HG02798 (cell line): ENCODE results near the gene NOS1.
"Not testable (repeated sequence)": the region's sequence is repeated elsewhere in the genome, so short reads cannot be mapped to it uniquely, and the experiment has no call there.

Experiments
- ATAC-seq: cut with Tn5 transposase; IDR thresholded peaks from one replicate; pipeline ENCODE4 v1.9.1; 2021; ENCODE audit warnings: mild to moderate bottlenecking; ENCODE audit not compliant: unreplicated experiment, poor library complexity

NOS1 gene

DNA sequence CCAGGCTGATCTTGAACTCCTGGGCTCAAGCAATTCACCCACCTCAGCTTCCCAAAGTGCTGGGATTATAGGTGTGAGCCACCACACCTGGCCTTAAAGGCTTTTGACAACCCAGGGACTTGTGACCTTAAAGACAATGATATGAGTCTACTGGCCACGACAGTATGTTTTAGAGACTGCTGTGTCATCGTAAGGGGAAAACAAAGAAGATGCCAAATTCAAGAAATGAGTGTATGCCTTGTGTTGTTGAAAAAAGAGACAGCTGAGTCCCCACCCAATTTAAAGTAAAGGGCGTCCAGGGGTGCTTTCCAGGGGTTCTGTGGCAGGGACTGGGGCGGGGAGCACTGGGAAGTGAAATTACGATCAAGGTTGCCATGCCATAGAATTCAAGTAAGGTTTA, 144.7 kb downstream of the NOS1 start:
- no peak for ATAC-seq

DNA sequence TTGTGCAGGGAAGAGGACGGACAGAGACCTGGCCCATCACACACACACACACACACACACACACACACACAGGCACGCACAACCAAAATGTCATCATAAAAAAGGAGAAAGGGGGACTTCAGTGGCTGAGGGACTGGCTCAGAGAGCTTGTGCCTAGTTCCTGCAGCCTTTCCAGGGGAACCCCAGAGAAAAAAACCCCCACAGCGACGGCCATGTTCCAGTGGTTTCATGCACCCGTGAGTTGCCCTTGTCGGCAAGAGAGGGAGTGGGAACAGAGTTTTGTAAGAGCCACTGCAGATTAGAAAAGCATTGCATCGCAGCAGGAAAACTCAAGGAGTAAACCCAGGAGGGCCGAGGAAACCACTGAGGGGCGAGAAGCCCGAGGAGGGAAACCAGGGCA, 146.6 kb downstream of the NOS1 start:
- no peak for ATAC-seq

DNA sequence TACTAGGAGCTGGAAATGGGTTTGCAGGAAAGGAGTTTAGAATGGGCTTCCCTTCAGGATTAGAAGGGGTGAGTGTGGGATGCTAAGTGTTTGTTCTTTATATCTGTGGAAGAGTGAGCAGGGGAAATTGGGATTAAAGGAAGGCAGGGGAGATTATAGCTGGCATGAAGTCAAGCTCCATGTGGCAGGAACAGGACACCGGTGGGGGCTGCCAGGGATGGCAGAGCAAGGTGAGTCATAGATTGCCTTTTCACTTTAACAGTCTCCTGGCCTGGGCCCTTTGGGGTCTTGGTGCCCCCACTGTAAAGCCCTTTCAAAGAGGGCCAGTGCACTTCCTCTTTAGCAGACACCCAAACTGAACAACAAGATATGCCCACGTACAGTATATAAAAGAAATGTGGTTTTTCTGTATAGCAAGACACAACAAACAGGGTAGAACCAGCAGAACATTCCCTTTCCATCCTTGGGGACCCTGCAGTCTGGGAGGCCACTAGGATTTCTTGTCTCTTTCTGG, 148.1 kb downstream of the NOS1 start:
- ATAC-seq = no peak

DNA sequence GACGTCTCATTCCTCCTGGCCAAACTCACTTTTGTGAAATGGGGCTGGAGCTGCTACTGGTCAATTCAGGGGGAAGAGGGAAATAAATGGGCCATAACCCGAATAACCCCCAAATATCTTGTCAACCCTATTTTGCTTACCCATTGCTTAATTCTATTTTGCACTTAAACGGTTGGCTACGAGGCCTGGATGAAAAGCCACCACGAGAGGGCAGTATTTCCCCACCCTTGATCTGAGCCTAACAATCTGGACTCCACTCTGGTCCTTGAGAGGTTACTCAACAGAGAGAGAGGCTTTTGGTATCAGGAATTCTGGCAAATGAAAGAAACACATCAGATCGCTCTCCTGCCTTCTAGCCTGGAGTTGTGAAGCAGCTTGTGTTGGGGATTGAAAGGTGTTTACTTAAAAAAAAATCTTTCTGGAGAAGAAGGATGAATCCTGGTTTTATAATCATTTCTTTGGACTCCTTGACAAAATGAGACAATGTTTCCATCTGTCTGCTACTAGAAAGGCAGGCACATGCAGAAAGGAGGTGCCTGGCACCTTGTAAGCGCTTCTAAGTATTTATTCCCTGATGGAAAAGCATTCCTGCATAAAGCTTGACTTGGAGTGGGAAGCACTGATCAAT, 148.7 kb downstream of the NOS1 start:
- ATAC-seq = no peak

DNA sequence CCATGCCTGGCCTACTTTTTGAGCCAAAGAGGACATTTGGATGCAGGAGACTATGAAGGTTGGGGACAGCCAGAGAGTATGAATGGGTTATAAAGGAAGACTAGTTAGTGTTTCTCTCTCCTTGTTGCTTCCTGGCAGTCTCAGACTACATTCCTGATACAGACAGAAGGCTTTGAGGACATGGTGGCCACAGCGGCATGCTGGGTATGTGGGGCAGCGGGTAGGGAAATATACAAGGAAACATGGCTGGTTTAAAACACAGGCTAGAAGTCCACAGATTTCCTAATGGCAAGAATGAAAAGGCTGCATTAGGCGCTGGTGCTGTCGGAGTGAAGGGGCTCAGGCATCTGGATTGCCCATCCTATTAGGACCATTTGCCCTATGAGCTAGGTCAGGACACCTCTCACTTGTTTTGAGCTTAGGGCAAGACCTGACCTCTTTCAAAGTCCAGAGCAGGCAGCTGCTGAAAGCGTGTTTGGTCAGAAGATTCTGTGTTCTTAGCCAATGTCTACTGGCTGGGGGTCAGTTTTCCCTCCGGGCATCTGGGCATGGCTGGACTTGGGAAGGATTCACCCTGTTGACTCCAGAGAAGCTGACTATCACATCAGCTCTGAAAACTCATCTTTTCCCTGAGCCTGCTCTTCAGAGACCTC, 151.0 kb downstream of the NOS1 start:
- no peak for ATAC-seq

DNA sequence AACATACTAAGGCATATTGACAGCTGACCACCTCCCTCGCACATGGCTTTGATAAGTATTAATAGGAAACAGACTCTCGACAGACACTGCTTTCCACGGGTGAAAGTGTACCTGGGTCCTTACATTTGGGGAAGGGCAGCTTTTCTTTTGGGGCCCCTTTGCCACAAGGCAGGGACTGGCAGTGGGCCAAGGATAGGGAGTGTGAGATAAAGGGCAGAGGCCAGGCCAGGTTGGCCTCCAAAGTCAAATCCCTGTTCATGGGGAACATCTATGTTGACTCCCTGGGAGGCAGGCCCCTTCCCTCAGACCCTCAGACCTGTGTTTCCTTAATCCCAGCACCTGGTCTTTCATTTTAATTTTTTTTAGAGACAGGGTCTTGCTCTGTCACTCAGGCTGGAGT, 151.8 kb downstream of the NOS1 start:
- ATAC-seq = no peak

DNA sequence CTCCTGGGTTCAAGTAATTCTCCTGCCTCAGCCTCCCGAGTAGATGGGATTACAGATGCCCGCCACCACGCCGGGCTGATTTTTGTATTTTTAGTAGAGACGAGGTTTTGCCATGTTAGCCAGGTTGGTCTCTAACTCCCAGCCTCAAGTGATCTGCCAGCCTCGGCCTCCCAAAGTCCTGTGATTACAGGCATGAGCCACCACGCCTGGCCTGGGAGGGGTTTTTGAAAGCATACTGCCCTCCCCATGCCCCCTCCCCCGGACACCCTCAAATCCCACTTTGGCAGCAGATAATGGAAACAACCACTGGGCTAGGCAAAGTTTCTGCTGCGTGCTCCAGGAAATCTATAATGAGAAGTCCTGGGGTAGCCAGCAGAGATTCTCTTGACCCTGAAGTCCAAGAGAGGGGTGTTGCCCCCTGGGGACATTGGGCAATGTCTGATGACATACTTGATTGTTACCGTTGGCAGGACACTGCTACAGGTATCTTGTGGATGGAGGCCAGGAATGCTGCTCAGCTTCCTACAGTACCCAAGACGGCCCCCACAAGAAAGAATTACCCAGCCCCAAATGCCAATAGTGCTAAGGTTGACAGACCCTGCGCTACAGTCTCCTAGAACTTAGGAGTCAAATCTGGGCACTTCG, 152.5 kb downstream of the NOS1 start:
- no peak for ATAC-seq

DNA sequence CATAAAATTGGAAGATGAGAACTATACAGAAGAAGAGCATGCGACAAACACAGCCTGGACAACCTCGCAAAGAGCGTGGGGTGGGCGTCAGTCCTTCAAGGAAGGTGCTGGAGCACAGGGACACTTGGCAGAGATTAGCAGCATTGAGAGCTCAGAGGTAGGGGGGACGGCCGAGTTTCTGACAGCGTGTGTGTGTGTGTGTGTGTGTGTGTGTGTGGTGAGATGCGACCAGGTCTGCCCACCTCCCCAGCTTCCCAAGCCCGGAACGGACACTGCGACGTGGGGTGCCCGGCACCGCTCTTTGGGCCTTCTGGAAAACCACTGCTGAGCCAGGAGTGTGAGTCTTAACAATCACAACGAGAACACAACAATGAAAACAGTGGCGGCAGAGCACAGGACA, 153.2 kb downstream of the NOS1 start:
- no peak for ATAC-seq

DNA sequence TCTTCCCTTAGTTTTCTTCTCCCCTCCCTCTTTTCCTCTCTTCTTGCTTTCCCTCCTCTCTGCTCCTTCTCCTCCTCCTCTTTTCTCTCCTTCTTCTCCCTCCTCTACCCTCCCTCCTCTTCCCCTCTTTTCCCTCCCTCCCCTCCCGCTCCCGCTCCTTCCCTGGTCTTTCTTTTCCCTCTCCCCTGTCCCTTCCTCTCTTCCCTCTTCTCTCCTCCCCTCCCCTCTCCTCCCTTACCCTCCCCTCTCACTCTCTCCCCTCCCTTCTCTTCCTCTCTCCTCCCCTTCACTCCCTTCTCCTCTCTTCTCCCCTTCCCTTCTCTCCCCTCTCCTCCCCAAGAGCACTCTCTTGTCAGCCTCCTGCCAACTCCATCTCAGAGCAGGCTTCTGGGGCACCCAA, 153.8 kb downstream of the NOS1 start:
- ATAC-seq = no peak

DNA sequence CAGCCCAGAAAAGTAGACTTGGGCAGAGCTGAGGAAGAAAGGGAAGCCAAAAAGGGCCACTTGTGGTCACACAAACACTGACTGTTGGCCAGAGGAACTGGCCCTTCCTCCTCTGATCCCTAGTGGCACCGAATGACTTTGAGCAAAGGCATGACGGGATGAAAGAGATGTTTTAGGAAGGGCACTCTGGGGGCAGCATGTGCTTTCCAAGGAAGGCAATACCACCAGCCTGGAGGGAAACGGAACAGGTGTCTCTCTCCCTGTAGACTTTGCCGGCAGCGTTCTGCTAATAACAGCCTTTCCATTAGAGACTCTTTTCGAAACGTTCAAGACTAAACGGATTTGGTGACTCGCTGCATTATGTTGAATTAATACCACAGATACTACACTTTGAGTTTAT, 158.9 kb downstream of the NOS1 start:
- no peak for ATAC-seq

DNA sequence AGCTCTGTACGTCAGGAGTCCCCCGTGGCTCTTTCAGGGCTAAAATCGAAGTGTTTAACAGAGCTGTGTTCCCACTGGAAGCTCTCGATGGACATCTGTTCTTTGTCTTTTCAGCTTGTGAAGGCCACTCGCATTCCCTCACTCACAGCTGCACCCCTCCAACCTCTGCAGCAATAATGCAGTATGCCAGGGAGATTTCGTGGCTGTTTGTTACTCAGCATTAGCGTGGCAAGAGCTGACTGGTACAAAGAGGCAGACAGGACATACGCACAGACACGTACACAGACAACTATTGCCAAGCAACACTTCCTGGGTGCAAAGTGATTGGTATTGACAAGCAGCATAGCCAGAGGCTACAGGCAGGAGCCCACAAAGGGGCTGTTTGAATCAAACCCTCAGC, 159.4 kb downstream of the NOS1 start:
- ATAC-seq = no peak

DNA sequence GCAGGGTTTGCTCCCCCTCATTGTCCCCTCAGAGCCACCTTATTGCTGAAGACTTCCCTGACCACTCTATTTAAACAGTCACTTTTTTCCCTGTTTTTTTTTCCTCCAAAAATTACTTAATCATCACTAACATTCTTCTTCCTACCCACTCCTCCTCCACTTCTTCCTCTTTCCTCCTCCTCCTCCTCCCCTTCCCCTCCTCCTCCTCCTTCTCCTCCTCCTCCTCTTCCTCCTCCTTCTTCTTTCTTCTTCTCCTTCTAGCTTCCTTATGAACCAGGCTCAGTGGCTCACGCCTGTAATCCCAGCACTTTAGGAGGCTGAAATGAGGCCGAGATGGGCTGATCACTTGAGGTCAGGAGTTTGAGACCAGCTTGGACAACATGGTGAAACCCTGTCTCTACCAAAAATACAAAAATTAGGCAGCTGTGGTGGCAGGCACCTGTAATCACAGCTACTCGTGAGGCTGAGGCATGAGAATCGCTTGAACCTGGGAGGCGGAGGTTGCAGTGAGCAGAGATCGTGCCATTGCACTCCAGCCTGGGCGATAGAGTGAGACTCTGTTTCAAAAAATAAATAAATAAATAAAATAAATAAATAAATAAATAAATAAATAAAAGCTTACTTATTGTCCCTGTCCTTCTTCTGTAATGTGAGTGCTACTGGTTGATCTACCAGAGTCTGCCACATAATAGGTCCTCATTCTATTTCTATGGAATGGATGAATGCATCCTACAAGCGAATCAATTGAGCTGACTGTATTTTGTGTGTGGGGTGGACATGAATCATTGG, 161.3 kb downstream of the NOS1 start:
- not testable (repeated sequence) for ATAC-seq

DNA sequence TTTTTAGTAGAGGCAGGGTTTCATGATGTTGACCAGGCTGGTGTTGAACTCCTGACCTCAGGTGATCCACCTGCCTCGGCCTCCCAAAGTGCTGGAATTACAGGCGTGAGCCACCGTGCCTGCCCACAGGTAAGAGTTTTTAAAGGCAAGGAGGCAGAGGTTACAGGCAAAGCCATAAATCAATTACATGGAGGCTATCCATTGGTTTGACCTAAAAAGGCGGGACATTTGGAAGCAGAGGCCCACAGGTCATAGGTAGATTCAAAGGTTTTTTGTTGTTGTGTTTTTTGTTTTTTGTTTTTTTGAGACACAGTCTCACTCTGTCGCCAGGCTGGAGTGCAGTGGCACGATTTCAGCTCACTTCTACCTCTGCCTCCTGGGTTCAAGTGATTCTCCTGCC, 165.1 kb downstream of the NOS1 start:
- not testable (repeated sequence) for ATAC-seq

DNA sequence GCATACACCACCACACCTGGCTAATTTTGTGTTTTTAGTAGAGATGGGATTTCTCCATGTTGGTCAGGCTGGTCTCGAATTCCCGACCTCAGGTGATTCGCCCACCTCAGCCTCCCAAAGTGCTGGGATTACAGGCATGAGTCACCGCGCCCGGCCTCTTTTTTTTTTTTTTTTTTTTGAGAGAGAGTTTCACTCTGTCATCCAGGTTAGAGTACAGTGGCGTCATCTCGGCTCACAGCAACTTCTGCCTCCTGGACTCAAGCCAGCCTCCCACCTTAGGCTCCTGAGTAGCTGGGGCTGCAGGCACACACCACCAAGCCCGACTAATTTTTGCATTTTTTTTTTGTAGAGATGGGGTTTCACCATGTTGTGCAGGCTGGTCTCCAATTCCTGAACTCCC, 166.4 kb downstream of the NOS1 start:
- not testable (repeated sequence) for ATAC-seq

DNA sequence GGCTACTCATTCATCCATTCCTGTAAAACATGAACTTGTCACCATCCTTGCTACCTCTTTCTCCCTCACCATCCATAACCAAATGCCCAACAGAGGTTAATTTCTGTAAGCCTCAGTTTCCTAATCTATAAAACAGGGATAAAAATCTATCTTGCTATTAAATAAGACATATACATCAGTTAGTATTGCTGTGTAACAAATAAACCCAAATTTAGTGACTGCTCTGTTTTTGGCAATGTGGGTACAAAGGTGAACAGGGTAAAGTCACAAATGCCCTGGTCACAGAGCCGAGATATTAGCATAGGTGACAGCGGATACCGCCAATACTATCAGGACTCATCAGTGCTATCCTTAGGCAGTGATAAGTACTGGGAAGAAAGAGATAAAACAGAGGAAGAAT, 167.5 kb downstream of the NOS1 start:
- no peak for ATAC-seq

DNA sequence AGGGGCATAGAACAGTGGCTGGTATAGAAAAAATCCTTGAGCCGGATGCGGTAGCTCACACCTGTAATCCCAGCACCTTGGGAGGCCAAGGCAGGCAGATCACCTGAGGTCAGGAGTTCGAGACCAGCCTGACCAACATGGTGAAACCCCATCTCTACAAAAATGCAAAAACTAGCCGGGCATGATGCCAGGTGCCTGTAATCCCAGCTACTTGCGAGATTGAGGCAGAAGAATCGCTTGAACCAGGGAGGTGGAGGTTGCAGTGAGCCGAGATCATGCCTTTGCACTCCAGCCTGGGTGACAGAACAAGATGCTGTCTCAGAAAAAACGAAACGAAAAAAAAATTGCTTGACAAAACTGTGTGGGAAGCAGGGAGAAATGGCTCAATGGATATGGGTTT, 168.8 kb downstream of the NOS1 start:
- not testable (repeated sequence) for ATAC-seq

DNA sequence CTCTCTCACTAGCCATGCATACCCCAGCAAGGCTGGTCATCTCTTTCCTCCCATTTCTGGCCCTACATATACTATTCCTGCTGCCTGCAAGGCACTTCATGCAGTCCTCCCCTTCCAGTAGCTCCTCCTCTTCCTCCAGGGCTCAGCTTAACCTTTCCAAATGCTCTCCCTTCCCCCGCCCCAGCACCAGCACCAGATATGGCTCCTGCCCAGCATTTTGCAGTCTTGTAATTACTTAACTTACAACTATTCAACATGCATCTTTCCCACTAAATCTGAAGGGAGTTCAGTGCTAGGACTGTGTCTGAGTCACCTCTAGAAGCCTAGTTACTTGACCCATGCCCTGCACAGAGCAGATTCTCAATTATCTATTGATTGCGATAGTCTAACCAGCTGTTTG, 169.4 kb downstream of the NOS1 start:
- ATAC-seq = no peak

DNA sequence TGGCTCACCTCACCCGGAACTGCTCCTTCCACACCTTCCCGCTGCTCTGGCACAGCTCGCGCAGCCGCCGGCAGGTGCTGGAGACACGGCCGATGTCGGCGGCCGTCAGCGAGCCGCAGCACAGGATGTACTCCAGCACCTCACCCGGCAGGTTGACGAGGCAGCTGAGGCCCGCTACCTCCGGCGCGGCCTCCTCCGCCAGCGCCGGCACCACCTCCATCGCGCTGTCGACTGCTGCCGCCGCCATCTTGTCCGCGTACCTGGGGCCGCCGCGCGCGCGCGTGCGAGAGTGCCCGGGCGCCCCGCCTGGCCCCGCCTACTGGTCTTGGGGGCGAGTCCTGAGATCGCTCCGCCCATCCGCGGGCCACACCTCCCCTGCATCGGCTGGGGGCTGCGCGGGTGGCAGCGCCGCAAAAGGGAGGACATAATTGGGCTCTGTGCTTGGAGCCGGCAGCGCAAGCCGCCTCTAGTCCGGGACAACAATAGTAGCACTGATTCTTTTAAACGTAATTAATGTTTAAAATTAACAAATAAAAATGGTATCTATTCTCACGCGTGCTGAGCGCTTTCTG, 171.1 kb downstream of the NOS1 start, which contains the start of gene FBXO21:
TSS of gene FBXO21 (minus strand) at position 261 of the 572 bp plus-strand sequence. CDS start at position 247, 14 bp downstream.
- ATAC-seq = peak; percentile 95

DNA sequence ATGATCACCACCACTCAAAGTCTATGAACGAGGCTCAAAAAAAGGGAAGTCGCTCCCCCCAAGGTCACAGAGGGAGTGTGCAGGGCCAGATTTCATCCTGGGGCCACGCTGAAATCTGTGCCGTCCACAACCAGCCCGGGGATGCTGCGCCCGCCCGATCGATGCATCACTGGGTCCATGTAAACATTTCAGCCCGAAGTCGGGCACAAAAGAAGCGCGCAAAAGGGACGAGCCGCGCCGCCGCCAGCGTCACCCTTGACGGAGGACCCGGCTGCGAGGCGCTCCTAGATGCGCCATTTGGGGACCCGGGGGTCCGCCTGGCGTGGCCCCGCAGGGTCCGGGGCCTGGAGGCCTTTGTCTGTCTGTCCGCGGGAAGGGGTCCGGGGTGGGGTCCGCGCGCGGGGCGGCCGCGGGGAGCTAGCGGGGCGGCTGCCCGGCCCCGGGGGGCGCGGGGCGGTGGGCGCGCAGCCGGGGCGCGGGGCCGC, 171.7 kb downstream of the NOS1 start:
- peak; percentile 41 for ATAC-seq
